ENCODE data around the gene KCTD10.

DNA sequence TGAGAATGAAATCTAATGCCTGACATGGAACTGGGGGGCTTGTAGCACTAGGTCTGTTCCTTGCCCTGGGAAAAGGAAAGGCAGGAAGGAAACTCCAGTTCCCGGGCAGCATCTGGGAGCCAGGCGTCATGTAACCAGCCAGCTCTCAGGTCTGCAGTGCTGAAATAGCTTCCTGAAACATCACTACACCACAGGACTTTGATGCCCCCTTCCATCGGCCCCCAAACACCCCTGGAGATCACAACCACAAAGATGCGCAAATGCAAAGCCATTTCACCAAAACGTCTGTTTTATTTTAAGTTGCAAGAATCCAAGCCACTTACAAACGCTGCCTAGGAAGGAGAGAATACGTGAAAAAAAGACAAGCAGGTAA, 40.9 kb downstream of the KCTD10 start:
- TF ChIP-seq SIN3A (IDR thresholded peaks at IDR 0.05; ENCODE audit: borderline replicate concordance, insufficient read depth, low read length) = no peak
- no peak for TF ChIP-seq POLR2AphosphoS5 (IDR thresholded peaks at IDR 0.05; ENCODE audit: low read depth, low read length)
- no peak for TF ChIP-seq FOXP2 (optimal IDR thresholded peaks at IDR 0.05; ENCODE audit: borderline replicate concordance, extremely low read depth, extremely low read length, insufficient read depth)
- TF ChIP-seq, protein P1, sequence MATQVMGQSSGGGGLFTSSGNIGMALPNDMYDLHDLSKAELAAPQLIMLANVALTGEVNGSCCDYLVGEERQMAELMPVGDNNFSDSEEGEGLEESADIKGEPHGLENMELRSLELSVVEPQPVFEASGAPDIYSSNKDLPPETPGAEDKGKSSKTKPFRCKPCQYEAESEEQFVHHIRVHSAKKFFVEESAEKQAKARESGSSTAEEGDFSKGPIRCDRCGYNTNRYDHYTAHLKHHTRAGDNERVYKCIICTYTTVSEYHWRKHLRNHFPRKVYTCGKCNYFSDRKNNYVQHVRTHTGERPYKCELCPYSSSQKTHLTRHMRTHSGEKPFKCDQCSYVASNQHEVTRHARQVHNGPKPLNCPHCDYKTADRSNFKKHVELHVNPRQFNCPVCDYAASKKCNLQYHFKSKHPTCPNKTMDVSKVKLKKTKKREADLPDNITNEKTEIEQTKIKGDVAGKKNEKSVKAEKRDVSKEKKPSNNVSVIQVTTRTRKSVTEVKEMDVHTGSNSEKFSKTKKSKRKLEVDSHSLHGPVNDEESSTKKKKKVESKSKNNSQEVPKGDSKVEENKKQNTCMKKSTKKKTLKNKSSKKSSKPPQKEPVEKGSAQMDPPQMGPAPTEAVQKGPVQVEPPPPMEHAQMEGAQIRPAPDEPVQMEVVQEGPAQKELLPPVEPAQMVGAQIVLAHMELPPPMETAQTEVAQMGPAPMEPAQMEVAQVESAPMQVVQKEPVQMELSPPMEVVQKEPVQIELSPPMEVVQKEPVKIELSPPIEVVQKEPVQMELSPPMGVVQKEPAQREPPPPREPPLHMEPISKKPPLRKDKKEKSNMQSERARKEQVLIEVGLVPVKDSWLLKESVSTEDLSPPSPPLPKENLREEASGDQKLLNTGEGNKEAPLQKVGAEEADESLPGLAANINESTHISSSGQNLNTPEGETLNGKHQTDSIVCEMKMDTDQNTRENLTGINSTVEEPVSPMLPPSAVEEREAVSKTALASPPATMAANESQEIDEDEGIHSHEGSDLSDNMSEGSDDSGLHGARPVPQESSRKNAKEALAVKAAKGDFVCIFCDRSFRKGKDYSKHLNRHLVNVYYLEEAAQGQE (IDR thresholded peaks at IDR 0.05; ENCODE audit: insufficient read depth in 1 of 2, low read depth in 2 of 2, low read length in 2 of 2) = no peak
- TF ChIP-seq TAF1 (IDR thresholded peaks at IDR 0.05; ENCODE audit: borderline replicate concordance, insufficient read depth, low read length) = no peak

Data from PFSK-1 (cell line).